ENCODE measurements around the gene LRRFIP1.
A peak's percentile ranks its signal among the peaks of the same experiment; 100 is the strongest.

Gene LRRFIP1

DNA sequence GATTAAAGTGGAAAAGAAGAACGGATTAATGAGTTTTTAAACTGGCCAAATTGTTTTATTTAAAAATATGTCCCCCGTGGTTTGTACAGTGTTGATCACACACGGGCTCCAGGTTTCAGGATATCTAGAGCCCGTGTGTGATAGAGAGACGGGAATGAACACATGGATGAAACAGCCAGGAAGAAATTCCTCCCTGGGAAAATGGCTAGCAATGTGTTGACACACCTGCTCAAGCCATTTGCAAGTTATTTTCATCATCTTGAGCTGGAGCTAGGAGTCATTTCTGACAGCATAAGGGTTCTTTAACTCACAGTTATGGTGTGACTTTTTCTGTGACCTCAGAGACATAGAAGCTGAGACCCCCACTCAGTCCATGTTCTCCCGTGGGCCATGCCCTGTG lies 81.6 kb downstream of the LRRFIP1 start:
- DNase-seq (ENCODE audit: low spot score), result no peak
- no peak overlapping the region for H3K14ac ChIP-seq (ENCODE audit: low read length)
- peaks cover 2% of the 10 kb centered on the region for H3K79me1 ChIP-seq (ENCODE audit: low read depth, low read length)
- H3K4me3 ChIP-seq (ENCODE audit: low read length in 2 of 2), result no peak overlapping the region
- H3K23ac ChIP-seq (ENCODE audit: low read depth, low read length, poor library complexity), result no peak overlapping the region
- H2AK5ac ChIP-seq (ENCODE audit: low read depth, low read length), result no peak overlapping the region
- H3K18ac ChIP-seq (ENCODE audit: low read length), result no peak overlapping the region
- no peak overlapping the region for H4K8ac ChIP-seq (ENCODE audit: low read depth, low read length)
- H3K4ac ChIP-seq (ENCODE audit: low read length), result no peak overlapping the region
- WGBS, 2 donors (ENCODE audit: extremely low coverage in 2 of 2, insufficient read length in 2 of 2, insufficient replicate concordance in 1 of 2), result no CpG with 5 or more reads among the region's 6 CpGs
- peaks cover 1 to 4% of the 10 kb centered on the region in 2 donors for H3K4me1 ChIP-seq (ENCODE audit: control insufficient read depth in 2 of 2, insufficient read depth in 1 of 2, low read depth in 1 of 2, low read length in 2 of 2)
- H3K9ac ChIP-seq (ENCODE audit: low read depth, low read length, poor library complexity), result no peak overlapping the region
- no peak overlapping the region for H3K27ac ChIP-seq (replicated peaks; ENCODE audit: low read length)
- no peaks in the 10 kb centered on the region for H3K27me3 ChIP-seq (ENCODE audit: control insufficient read depth in 3 of 3, insufficient read depth in 3 of 3, low read depth in 1 of 3, low read length in 3 of 3)
- no peak overlapping the region for H2BK12ac ChIP-seq (ENCODE audit: low read length)
- no peak overlapping the region for H3K4me2 ChIP-seq (ENCODE audit: insufficient read depth, low read length, poor library complexity, severe bottlenecking)
- H2BK120ac ChIP-seq (ENCODE audit: low read depth, low read length), result no peak overlapping the region
- no peaks in the 10 kb centered on the region for H3K9me3 ChIP-seq (replicated peaks in 1 of 2; ENCODE audit: control insufficient read depth in 2 of 2, insufficient read depth in 1 of 2, low read depth in 1 of 2, low read length in 2 of 2)
- peaks cover 0 to 27% of the 10 kb centered on the region in 2 donors for H3K36me3 ChIP-seq (replicated peaks in 1 of 2; ENCODE audit: control insufficient read depth in 2 of 2, insufficient read depth in 2 of 2, low read length in 2 of 2)
- no peak overlapping the region for H4K91ac ChIP-seq (ENCODE audit: low read depth, low read length, poor library complexity)
- no peak overlapping the region for H2BK5ac ChIP-seq (ENCODE audit: low read length)
- no peak overlapping the region for H2AFZ ChIP-seq (ENCODE audit: low read length)
- H2BK15ac ChIP-seq (ENCODE audit: low read length), result no peak overlapping the region

DNA sequence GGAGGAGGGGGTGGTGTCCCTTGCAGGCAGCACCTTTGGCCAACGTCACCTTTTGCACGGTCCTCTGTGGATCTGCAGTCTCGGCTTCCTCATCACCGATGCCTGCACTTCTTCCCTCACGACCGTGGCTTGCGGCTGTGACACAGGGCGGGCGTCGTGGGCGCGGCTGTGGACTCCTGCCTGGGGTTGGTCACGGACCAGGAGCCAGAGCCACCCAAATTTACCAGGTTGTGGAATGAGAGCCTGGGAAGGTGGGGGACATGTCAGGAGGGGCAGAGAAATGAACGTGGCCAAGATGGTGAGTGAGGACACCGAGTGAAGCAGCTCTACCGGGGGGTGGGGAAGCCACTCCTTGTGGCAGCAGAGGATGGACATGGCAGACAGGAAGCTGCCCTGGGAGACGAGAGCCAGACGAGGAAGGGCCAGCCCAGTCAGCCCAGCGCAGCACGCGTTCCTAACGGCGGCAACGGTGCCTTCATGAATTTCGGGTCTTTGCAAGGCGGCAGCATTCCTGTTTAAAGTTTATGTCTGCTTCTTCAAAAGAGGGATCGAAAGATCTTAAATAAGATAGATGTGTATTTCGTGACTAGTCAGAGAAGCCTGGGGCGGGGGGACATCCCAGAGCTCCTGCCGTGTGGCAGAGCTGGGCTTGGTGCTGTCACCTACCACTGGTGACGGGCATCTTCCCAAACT lies 84.2 kb downstream of the LRRFIP1 start:
- H3K4me3 ChIP-seq (ENCODE audit: low read length in 2 of 2), result no peak overlapping the region
- peaks cover 12 to 16% of the 10 kb centered on the region in 2 donors for H3K4me1 ChIP-seq (ENCODE audit: control insufficient read depth in 2 of 2, insufficient read depth in 1 of 2, low read depth in 1 of 2, low read length in 2 of 2)
- H3K18ac ChIP-seq (ENCODE audit: low read length), result peak overlapping the region; percentile 58
- peaks cover 0 to 27% of the 10 kb centered on the region in 2 donors for H3K36me3 ChIP-seq (replicated peaks in 1 of 2; ENCODE audit: control insufficient read depth in 2 of 2, insufficient read depth in 2 of 2, low read length in 2 of 2)
- no peak overlapping the region for H3K9ac ChIP-seq (ENCODE audit: low read depth, low read length, poor library complexity)
- H3K23ac ChIP-seq (ENCODE audit: low read depth, low read length, poor library complexity), result peak overlapping the region; percentile 96
- DNase-seq (ENCODE audit: low spot score), result no peak
- H3K4ac ChIP-seq (ENCODE audit: low read length), result no peak overlapping the region
- H2BK12ac ChIP-seq (ENCODE audit: low read length), result no peak overlapping the region
- no peak overlapping the region for H2BK15ac ChIP-seq (ENCODE audit: low read length)
- no peaks in the 10 kb centered on the region for H3K9me3 ChIP-seq (replicated peaks in 1 of 2; ENCODE audit: control insufficient read depth in 2 of 2, insufficient read depth in 1 of 2, low read depth in 1 of 2, low read length in 2 of 2)
- H3K27me3 ChIP-seq (ENCODE audit: control insufficient read depth in 3 of 3, insufficient read depth in 3 of 3, low read depth in 1 of 3, low read length in 3 of 3), result no peaks in the 10 kb centered on the region
- WGBS, 2 donors (ENCODE audit: extremely low coverage in 2 of 2, insufficient read length in 2 of 2, insufficient replicate concordance in 1 of 2), result no CpG with 5 or more reads among the region's 31 CpGs
- H3K27ac ChIP-seq (replicated peaks; ENCODE audit: low read length), result no peak overlapping the region
- H4K8ac ChIP-seq (ENCODE audit: low read depth, low read length), result no peak overlapping the region
- no peak overlapping the region for H2BK120ac ChIP-seq (ENCODE audit: low read depth, low read length)
- H3K14ac ChIP-seq (ENCODE audit: low read length), result no peak overlapping the region
- peak overlapping the region; percentile 31 for H2AK5ac ChIP-seq (ENCODE audit: low read depth, low read length)
- H2AFZ ChIP-seq (ENCODE audit: low read length), result no peak overlapping the region
- H4K91ac ChIP-seq (ENCODE audit: low read depth, low read length, poor library complexity), result no peak overlapping the region
- peaks cover 2% of the 10 kb centered on the region for H3K79me1 ChIP-seq (ENCODE audit: low read depth, low read length)
- H3K4me2 ChIP-seq (ENCODE audit: insufficient read depth, low read length, poor library complexity, severe bottlenecking), result no peak overlapping the region
- H2BK5ac ChIP-seq (ENCODE audit: low read length), result peak overlapping the region; percentile 29

GRCh38 chr2:237712477-237713377 lies 85.3 kb downstream of the LRRFIP1 start:
- no CpG with 5 or more reads among the region's 26 CpGs for WGBS, 2 donors (ENCODE audit: extremely low coverage in 2 of 2, insufficient read length in 2 of 2, insufficient replicate concordance in 1 of 2)
- H3K9me3 ChIP-seq (replicated peaks in 1 of 2; ENCODE audit: control insufficient read depth in 2 of 2, insufficient read depth in 1 of 2, low read depth in 1 of 2, low read length in 2 of 2), result no peaks in the 10 kb centered on the region

More at GRCh38 chr2:237712477-237713377, 85.3 kb downstream of the LRRFIP1 start:
- no peak overlapping the region for H2BK12ac ChIP-seq (ENCODE audit: low read length)
- H4K8ac ChIP-seq (ENCODE audit: low read depth, low read length), result no peak overlapping the region
- peaks cover 2% of the 10 kb centered on the region for H3K79me1 ChIP-seq (ENCODE audit: low read depth, low read length)
- no peak overlapping the region for H3K4me3 ChIP-seq (ENCODE audit: low read length in 2 of 2)
- H3K4ac ChIP-seq (ENCODE audit: low read length), result no peak overlapping the region
- H2BK120ac ChIP-seq (ENCODE audit: low read depth, low read length), result no peak overlapping the region
- peaks cover 0 to 27% of the 10 kb centered on the region in 2 donors for H3K36me3 ChIP-seq (replicated peaks in 1 of 2; ENCODE audit: control insufficient read depth in 2 of 2, insufficient read depth in 2 of 2, low read length in 2 of 2)
- H3K23ac ChIP-seq (ENCODE audit: low read depth, low read length, poor library complexity), result no peak overlapping the region
- no peaks in the 10 kb centered on the region for H3K27me3 ChIP-seq (ENCODE audit: control insufficient read depth in 3 of 3, insufficient read depth in 3 of 3, low read depth in 1 of 3, low read length in 3 of 3)
- no peak overlapping the region for H2BK15ac ChIP-seq (ENCODE audit: low read length)
- no peak overlapping the region for H2AK5ac ChIP-seq (ENCODE audit: low read depth, low read length)
- peak overlapping the region; percentile 5 for H3K18ac ChIP-seq (ENCODE audit: low read length)
- H3K27ac ChIP-seq (replicated peaks; ENCODE audit: low read length), result no peak overlapping the region
- H3K14ac ChIP-seq (ENCODE audit: low read length), result peak overlapping the region; percentile 84
- DNase-seq (ENCODE audit: low spot score), result no peak
- H4K91ac ChIP-seq (ENCODE audit: low read depth, low read length, poor library complexity), result no peak overlapping the region
- no peak overlapping the region for H2BK5ac ChIP-seq (ENCODE audit: low read length)
- no peak overlapping the region for H3K4me2 ChIP-seq (ENCODE audit: insufficient read depth, low read length, poor library complexity, severe bottlenecking)
- no peak overlapping the region for H3K9ac ChIP-seq (ENCODE audit: low read depth, low read length, poor library complexity)
- no peak overlapping the region for H2AFZ ChIP-seq (ENCODE audit: low read length)
- H3K4me1 ChIP-seq (ENCODE audit: control insufficient read depth in 2 of 2, insufficient read depth in 1 of 2, low read depth in 1 of 2, low read length in 2 of 2), result peaks cover 14 to 16% of the 10 kb centered on the region in 2 donors
